Endothelial cell of umbilical vein (primary cell): ENCODE results near the gene INPP5A. TPM values are rescaled to one million over a fixed set of nuclear protein-coding genes. Genes with fewer than 3 reads are reported as not detected.

Source experiments
- BruUV-seq: library from RNA; stranded (reverse); fragments of 400-500 nt; replicated peaks from 2 replicates; lab custom pipeline; 2021; lab: Mats Ljungman, UMichigan
- CTCF ChIA-PET: fragments of 300-600, 350-600 bp; sonication (Branson Sonifier 250); formaldehyde crosslinking; loops from one replicate; lab custom pipeline; 2021; ENCODE audit warnings: antibody characterized with exemption, inconsistent platforms; lab: Charles Lee
- POLR2A ChIA-PET: fragments of 300-600, 350-600 bp; sonication (Branson Sonifier 250); formaldehyde crosslinking; loops from one replicate; lab custom pipeline; 2021; ENCODE audit warnings: antibody characterized with exemption, inconsistent platforms; lab: Charles Lee
- DNase-seq: peaks from one replicate; pipeline ENCODE4 v3.0.0-alpha.2; 2011; ENCODE audit warnings: low read depth, low spot score
- FAIRE-seq: peaks from 2 replicates; lab custom pipeline; 2011; peaks lifted over from hg19 to GRCh38; lab: Jason Lieb, UNC
- H2AFZ ChIP-seq: 2 replicates; pipeline ENCODE4 v1.6.0; 2012; ENCODE audit warnings: low read depth, low read length, control low read depth, inconsistent platforms
- H3K27ac ChIP-seq: 2 replicates; pipeline ENCODE4 v1.5.1; 2011; ENCODE audit warnings: low read depth, mild to moderate bottlenecking, control low read depth, low read length, moderate library complexity; ENCODE audit not compliant: insufficient read depth
- H3K27me3 ChIP-seq, 2 experiments: 2 replicates each; pipeline versions ENCODE4 v1.6.0 to v1.6.1; 2011; ENCODE audit warnings: low read length in 2 of 2, mixed read lengths in 1 of 2; ENCODE audit not compliant: control insufficient read depth in 2 of 2, insufficient read depth in 2 of 2
- H3K36me3 ChIP-seq, 2 experiments: 2 replicates in 1 of 2; 3 replicates in 1 of 2; pipeline ENCODE4 v1.5.1; 2011; ENCODE audit warnings: low read length in 2 of 2, mild to moderate bottlenecking in 1 of 2, moderate library complexity in 1 of 2; ENCODE audit not compliant: control insufficient read depth in 2 of 2, insufficient read depth in 2 of 2; ENCODE audit errors: extremely low read depth in 1 of 2
- H3K4me1 ChIP-seq: 3 replicates; pipeline ENCODE4 v1.5.1; 2011; ENCODE audit warnings: mild to moderate bottlenecking, low read length; ENCODE audit not compliant: control insufficient read depth, insufficient read depth; ENCODE audit errors: extremely low read depth
- H3K4me2 ChIP-seq: 2 replicates; pipeline ENCODE4 v1.6.1; 2011; ENCODE audit warnings: low read length, control low read depth, mixed read lengths; ENCODE audit not compliant: insufficient read depth
- H3K4me3 ChIP-seq, 3 experiments: fragments of 200-600 bp in 1 of 3; sonication (generic), shearing (Covaris generic) in 1 of 3; replicated peaks in 1 of 3; 2 replicates each; pipeline ENCODE4 v1.5.1; 2011 to 2016; ENCODE audit warnings: control low read depth in 3 of 3, low read length in 3 of 3, mild to moderate bottlenecking in 2 of 3, inconsistent platforms in 1 of 3, low read depth in 1 of 3, moderate library complexity in 1 of 3; ENCODE audit not compliant: insufficient read depth in 1 of 3
- H3K79me2 ChIP-seq: 2 replicates; pipeline ENCODE4 v1.6.0; 2012; ENCODE audit warnings: low read length, inconsistent platforms; ENCODE audit not compliant: control insufficient read depth, insufficient read depth
- H3K9ac ChIP-seq: replicated peaks from 2 replicates; pipeline ENCODE3; 2011; ENCODE audit warnings: low read length, control low read depth; ENCODE audit not compliant: insufficient read depth; ENCODE audit errors: extremely low read depth
- H3K9me1 ChIP-seq: replicated peaks from 3 replicates; pipeline ENCODE4 v1.6.0; 2011; ENCODE audit warnings: mild to moderate bottlenecking, low read length; ENCODE audit not compliant: control insufficient read depth, insufficient read depth; ENCODE audit errors: extremely low read depth
- H3K9me3 ChIP-seq: replicated peaks from 2 replicates; pipeline ENCODE4 v1.5.1; 2012; ENCODE audit warnings: low read length, inconsistent platforms; ENCODE audit not compliant: control insufficient read depth, insufficient read depth
- H4K20me1 ChIP-seq: replicated peaks from 2 replicates; pipeline ENCODE3; 2011; ENCODE audit warnings: mild to moderate bottlenecking, low read length; ENCODE audit not compliant: control insufficient read depth, insufficient read depth; ENCODE audit errors: extremely low read depth
- CTCF ChIP-seq, 2 donors: IDR thresholded peaks; 1 replicate in 1 of 2; 2 replicates in 1 of 2; pipeline ENCODE4 v1.5.1; 2011; ENCODE audit warnings: low read length in 2 of 2, mild to moderate bottlenecking in 2 of 2, moderate library complexity in 2 of 2, control low read depth in 1 of 2, inconsistent platforms in 1 of 2, low read depth in 1 of 2; ENCODE audit not compliant: insufficient read depth in 1 of 2; ENCODE audit errors: extremely low read depth in 1 of 2
- EZH2 ChIP-seq: IDR thresholded peaks from 2 replicates; pipeline ENCODE4 v1.6.1; 2012; ENCODE audit warnings: borderline replicate concordance, low read depth, mild to moderate bottlenecking, moderate library complexity, low read length, inconsistent platforms; ENCODE audit not compliant: severe bottlenecking
- FOS ChIP-seq: IDR thresholded peaks from 2 replicates; pipeline ENCODE4 v1.6.1; 2011; ENCODE audit warnings: mild to moderate bottlenecking, low read length, moderate library complexity, borderline replicate concordance; ENCODE audit not compliant: insufficient read depth
- GATA2 ChIP-seq: IDR thresholded peaks from 2 replicates; pipeline ENCODE4 v1.7.0; 2011; ENCODE audit warnings: low read depth, mild to moderate bottlenecking, moderate library complexity, mixed read lengths, low read length; ENCODE audit not compliant: insufficient read length, insufficient read depth
- JUN ChIP-seq: IDR thresholded peaks from 2 replicates; pipeline ENCODE4 v1.6.1; 2011; ENCODE audit warnings: borderline replicate concordance, low read depth; ENCODE audit not compliant: insufficient read length, insufficient read depth
- MAX ChIP-seq: IDR thresholded peaks from 2 replicates; pipeline ENCODE4 v1.6.1; 2011; ENCODE audit not compliant: insufficient read depth, insufficient read length
- MYC ChIP-seq: IDR thresholded peaks from one replicate; pipeline ENCODE4 v1.6.1; 2011; ENCODE audit warnings: mild to moderate bottlenecking, low read depth, low read length
- POLR2A ChIP-seq: IDR thresholded peaks from 2 replicates; pipeline ENCODE4 v1.6.1; 2012; ENCODE audit warnings: low read depth, mild to moderate bottlenecking, control low read depth, low read length
- POLR2AphosphoS5 ChIP-seq: IDR thresholded peaks from 2 replicates; pipeline ENCODE4 v1.6.1; 2012; ENCODE audit warnings: low read depth, mild to moderate bottlenecking, control low read depth, low read length, moderate library complexity; ENCODE audit not compliant: insufficient read depth
- dilution Hi-C: fragments of 300-500 bp; cut with MboI; formaldehyde crosslinking; loops from one replicate; pipeline ENCODE4 v1.15.0; 2019; ENCODE audit warnings: low sequenced_read_pairs; ENCODE audit not compliant: extremely low pct_ligation_motif_present
- intact Hi-C: fragments of 100-400 bp; cut with micrococcal nuclease; formaldehyde crosslinking; loops from one replicate; pipeline ENCODE4 v1.10.0; 2022
- polyA plus RNA-seq, 4 experiments: library from polyadenylated mRNA; depleted of rRNA in 3 of 4; stranded (reverse) in 3 of 4; unstranded in 1 of 4; fragments of >200 nt; gene quantifications; 2 replicates each; pipeline versions ENCODE4 v1.2.1 to v1.2.3, GENCODE V29; 2011 to 2012; ENCODE audit warnings: missing spikeins in 1 of 4
- total RNA-seq: library from RNA; stranded (reverse); gene quantifications from 2 replicates; pipeline ENCODE4 v1.2.3, GENCODE V29; 2021

The INPP5A gene
- total and polyA plus RNA-seq, 2 donors (not counting 3 experiments of a cell fraction or from before 2014, with no cell fraction given): 22.9 to 33.2 TPM

GRCh38 chr10:132616170-132616995, 78.8 kb downstream of the INPP5A start:
- H3K9me1 ChIP-seq: no peaks in the 10 kb centered on the region
- POLR2A ChIA-PET: no interaction called here
- BruUV-seq: no TSS peak
- no peaks in the 10 kb centered on the region for H3K79me2 ChIP-seq
- no peak overlapping the region for H3K27ac ChIP-seq
- H3K9ac ChIP-seq: no peak overlapping the region
- no peak overlapping the region for H3K4me3 ChIP-seq
- DNase-seq (no peak), FAIRE-seq (no peak)
- no peaks in the 10 kb centered on the region for H3K4me1 ChIP-seq
- H2AFZ ChIP-seq: no peak overlapping the region
- H3K9me3 ChIP-seq: no peaks in the 10 kb centered on the region
- intact Hi-C loops: no loop called here
- CTCF ChIA-PET: no interaction called here
- dilution Hi-C loops: no loop called here
- H3K36me3 ChIP-seq: no peaks in the 10 kb centered on the region
- TF ChIP-seq POLR2AphosphoS5 (no peak), CTCF (IDR thresholded peaks at IDR 0.05; ENCODE audit: extremely low read depth in 1 of 2, insufficient read depth in 1 of 2, low read depth in 1 of 2, low read length in 2 of 2) (no peak), POLR2A (no peak), JUN (no peak), FOS (no peak), GATA2 (no peak), MAX (no peak), MYC (no peak), EZH2 (no peak)
- H4K20me1 ChIP-seq: no peaks in the 10 kb centered on the region
- no peaks in the 10 kb centered on the region for H3K27me3 ChIP-seq
- no peak overlapping the region for H3K4me2 ChIP-seq
